ENCODE results near the gene NDUFS1. TPM values are rescaled to one million over a fixed set of nuclear protein-coding genes. Genes with fewer than 3 reads are reported as not detected.
"Not testable (repeated sequence)": the region's sequence is repeated elsewhere in the genome, so short reads cannot be mapped to it uniquely, and the experiment has no call there.

NDUFS1 gene
- total RNA-seq, 2 experiments from 2014 or later: 70.6 to 90.4 TPM

DNA sequence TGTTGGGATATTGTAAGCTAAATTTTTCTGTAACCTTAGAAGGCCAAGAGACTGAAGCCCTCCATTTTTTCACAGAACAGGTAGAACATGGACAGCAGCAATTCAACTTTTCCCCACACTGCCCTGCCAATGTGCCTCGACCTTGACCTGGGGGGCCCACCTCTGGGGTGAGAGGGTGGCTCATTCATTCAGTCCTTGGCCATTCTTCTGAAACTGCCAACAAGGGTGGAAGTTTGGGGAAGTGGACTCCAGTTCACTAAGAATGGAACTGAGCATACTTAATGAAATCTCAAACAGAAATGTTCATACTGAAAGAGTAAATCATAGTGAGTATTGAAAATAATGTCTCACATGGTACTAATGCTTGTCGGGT is 1.5 kb upstream of the NDUFS1 start:
- ATAC-seq (no peak), DNase-seq (no peak)
- Mint-ChIP-seq H3K4me3 (peak overlapping the region; percentile 97), H3K9me3 (ENCODE audit: low read depth) (no peaks in the 10 kb centered on the region), H3K36me3 (ENCODE audit: low read depth) (peaks cover 60% of the 10 kb centered on the region), H3K4me1 (peaks cover 44% of the 10 kb centered on the region), H3K27ac (peak overlapping the region; percentile 89), H3K27me3 (no peaks in the 10 kb centered on the region)
- intact Hi-C loops (cut with DNase I, micrococcal nuclease): loop anchor here (1.0 to 5.0 kb wide), 7 partner anchors 102 to 1464 kb away; partner anchors contain the start of genes ADAM23 (in 2 of the 2) and METTL21A (in 1 of the 2)
- CTCF ChIA-PET: interaction anchor here (1.4 to 1.9 kb wide), 2 partner anchors 72 to 110 kb away, joined by 5 to 7 read pairs; no protein-coding TSS in a partner anchor
- POLR2A ChIA-PET: interaction anchor here (0.6 to 2.3 kb wide), 4 partner anchors 42 to 200 kb away, joined by 3 to 7 read pairs (median 3); partner anchors contain the start of gene INO80D

GRCh38 chr2:206160125-206160806 is 1.0 kb upstream of the NDUFS1 start:
- H3K27me3 Mint-ChIP-seq: no peaks in the 10 kb centered on the region
- DNase-seq (peak; percentile 16), ATAC-seq (peak; percentile 40)
- H3K27ac Mint-ChIP-seq: peak overlapping the region; percentile 89
- H3K36me3 Mint-ChIP-seq (ENCODE audit: low read depth): peaks cover 58% of the 10 kb centered on the region
- H3K9me3 Mint-ChIP-seq (ENCODE audit: low read depth): no peaks in the 10 kb centered on the region
- ChIA-PET CTCF (interaction anchor here (1.4 to 1.9 kb wide), 2 partner anchors 72 to 110 kb away, joined by 5 to 7 read pairs; no protein-coding TSS in a partner anchor), POLR2A (interaction anchor here (0.6 to 2.3 kb wide), 6 partner anchors 41 to 605 kb away, joined by 3 to 7 read pairs (median 3); partner anchors contain the start of genes FASTKD2, INO80D and MDH1B)
- intact Hi-C loops (cut with DNase I, micrococcal nuclease): loop anchor here (1.0 to 5.0 kb wide), 7 partner anchors 102 to 1465 kb away; partner anchors contain the start of genes ADAM23 (in 2 of the 2) and METTL21A (in 1 of the 2)
- peak overlapping the region; percentile 97 for H3K4me3 Mint-ChIP-seq
- peaks cover 44% of the 10 kb centered on the region for H3K4me1 Mint-ChIP-seq

GRCh38 chr2:206158563-206159345 is 490 bp downstream of the NDUFS1 start:
- peaks cover 54% of the 10 kb centered on the region for H3K36me3 Mint-ChIP-seq (ENCODE audit: low read depth)

GRCh38 chr2:206157014-206157413 is 2.2 kb downstream of the NDUFS1 start:
- DNase-seq; ATAC-seq; H3K4me3 Mint-ChIP-seq; H3K9me3 Mint-ChIP-seq (ENCODE audit: low read depth); H3K27ac Mint-ChIP-seq; H3K27me3 Mint-ChIP-seq; POLR2A ChIA-PET; intact Hi-C loops (cut with DNase I, micrococcal nuclease): not testable (repeated sequence)
- Mint-ChIP-seq H3K4me1 (peaks cover 36% of the 10 kb centered on the region), H3K36me3 (ENCODE audit: low read depth) (peaks cover 40% of the 10 kb centered on the region)
- CTCF ChIA-PET: interaction anchor here (1.0 kb wide), 1 partner anchor 153 kb away, joined by 3 read pairs; no protein-coding TSS in a partner anchor

More at GRCh38 chr2:206158563-206159345, 490 bp downstream of the NDUFS1 start:
- peaks cover 53% of the 10 kb centered on the region for H3K4me1 Mint-ChIP-seq
- CTCF ChIA-PET: interaction anchor here (1.9 kb wide), 1 partner anchor 70 kb away, joined by 5 read pairs; no protein-coding TSS in a partner anchor
- POLR2A ChIA-PET: interaction anchor here (0.5 to 2.3 kb wide), 2 partner anchors 20 to 73 kb away, joined by 3 to 7 read pairs; partner anchors contain the start of gene INO80D
- H3K4me3 Mint-ChIP-seq: peak overlapping the region; percentile 97
- H3K9me3 Mint-ChIP-seq (ENCODE audit: low read depth): no peaks in the 10 kb centered on the region
- intact Hi-C loops (cut with DNase I, micrococcal nuclease): loop anchor here (1.0 to 2.0 kb wide), 8 partner anchors 72 to 1553 kb away; partner anchors contain the start of genes CCNYL1 (in 1 of the 2), CREB1 (in 1 of the 2), FASTKD2 (in 1 of the 2) and INO80D (in 1 of the 2)
- no peaks in the 10 kb centered on the region for H3K27me3 Mint-ChIP-seq
- DNase-seq: no peak
- H3K27ac Mint-ChIP-seq: peak overlapping the region; percentile 89
- no peak for ATAC-seq

DNA sequence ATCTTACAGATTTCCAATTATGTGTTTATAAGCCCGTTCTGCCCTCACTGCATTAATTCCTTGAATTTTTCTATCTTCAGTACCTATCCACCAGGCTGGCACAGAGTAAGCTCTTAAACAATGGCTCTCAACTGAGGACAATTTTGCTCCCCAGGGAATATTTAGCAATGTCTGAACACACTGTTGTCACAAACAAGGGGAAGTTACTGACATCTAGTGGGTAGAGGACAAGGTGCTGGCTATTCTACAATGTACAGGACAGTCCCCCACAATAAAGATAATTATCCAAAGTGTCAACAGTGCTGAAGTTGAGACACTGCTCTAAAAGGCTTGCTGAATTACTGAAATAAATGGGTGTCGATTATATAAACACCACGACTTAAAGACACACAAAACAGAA is 5.0 kb downstream of the NDUFS1 start:
- ATAC-seq: no peak
- POLR2A ChIA-PET: interaction anchor here (0.6 kb wide), 1 partner anchor 1325 kb away, joined by 3 read pairs; no protein-coding TSS in a partner anchor
- Mint-ChIP-seq H3K4me1 (peaks cover 31% of the 10 kb centered on the region), H3K36me3 (ENCODE audit: low read depth) (peaks cover 26% of the 10 kb centered on the region), H3K27me3 (no peaks in the 10 kb centered on the region), H3K4me3 (no peak overlapping the region), H3K9me3 (ENCODE audit: low read depth) (no peaks in the 10 kb centered on the region), H3K27ac (peak overlapping the region; percentile 13)
- intact Hi-C loops (cut with DNase I, micrococcal nuclease): no loop called here
- no peak for DNase-seq
- CTCF ChIA-PET: interaction anchor here (0.6 to 1.1 kb wide), 2 partner anchors 17 to 68 kb away, joined by 4 read pairs; partner anchors contain the start of gene INO80D

GRCh38 chr2:206150631-206151030 is 8.6 kb downstream of the NDUFS1 start:
- CTCF ChIA-PET: no interaction called here
- no peak overlapping the region for H3K27ac Mint-ChIP-seq
- H3K9me3 Mint-ChIP-seq (ENCODE audit: low read depth): no peaks in the 10 kb centered on the region
- POLR2A ChIA-PET: interaction anchor here (0.5 kb wide), 1 partner anchor 99 kb away, joined by 3 read pairs; no protein-coding TSS in a partner anchor
- no peak for ATAC-seq
- peaks cover 16% of the 10 kb centered on the region for H3K4me1 Mint-ChIP-seq
- H3K36me3 Mint-ChIP-seq (ENCODE audit: low read depth): peaks cover 32% of the 10 kb centered on the region
- H3K4me3 Mint-ChIP-seq: no peak overlapping the region
- intact Hi-C loops (cut with DNase I, micrococcal nuclease): no loop called here
- no peaks in the 10 kb centered on the region for H3K27me3 Mint-ChIP-seq
- DNase-seq: no peak

GRCh38 chr2:206150168-206150567 is 9.1 kb downstream of the NDUFS1 start:
- H3K36me3 Mint-ChIP-seq (ENCODE audit: low read depth): peaks cover 34% of the 10 kb centered on the region
- POLR2A ChIA-PET: interaction anchor here (0.5 kb wide), 1 partner anchor 100 kb away, joined by 3 read pairs; no protein-coding TSS in a partner anchor

DNA sequence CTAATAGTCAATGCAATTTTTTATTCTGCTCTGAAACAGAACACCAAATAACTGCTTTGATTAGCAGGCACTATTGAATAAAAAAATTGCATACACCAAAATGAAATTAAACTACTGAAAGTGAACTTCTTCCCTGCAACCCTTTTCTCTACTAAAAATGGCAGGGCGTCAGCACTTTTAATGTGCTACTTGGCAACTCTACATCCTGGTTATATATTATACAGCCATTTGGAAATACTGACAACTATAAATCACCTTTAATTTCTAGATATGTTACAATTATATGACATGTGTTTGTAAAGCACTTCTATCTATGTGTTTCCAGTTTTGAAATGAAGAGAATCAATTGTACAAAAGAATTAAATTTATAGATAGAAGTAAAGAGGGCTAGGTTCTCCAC is 9.9 kb downstream of the NDUFS1 start:
- DNase-seq (no peak), ATAC-seq (no peak)
- H3K4me1 Mint-ChIP-seq: peaks cover 12% of the 10 kb centered on the region
- CTCF ChIA-PET: no interaction called here
- no peaks in the 10 kb centered on the region for H3K9me3 Mint-ChIP-seq (ENCODE audit: low read depth)
- POLR2A ChIA-PET: no interaction called here
- no peaks in the 10 kb centered on the region for H3K27me3 Mint-ChIP-seq
- H3K36me3 Mint-ChIP-seq (ENCODE audit: low read depth): peaks cover 38% of the 10 kb centered on the region
- H3K27ac Mint-ChIP-seq: no peak overlapping the region
- intact Hi-C loops (cut with DNase I, micrococcal nuclease): no loop called here
- no peak overlapping the region for H3K4me3 Mint-ChIP-seq

More at GRCh38 chr2:206150168-206150567, 9.1 kb downstream of the NDUFS1 start:
- no peaks in the 10 kb centered on the region for H3K9me3 Mint-ChIP-seq (ENCODE audit: low read depth)
- no peak overlapping the region for H3K4me3 Mint-ChIP-seq
- peaks cover 16% of the 10 kb centered on the region for H3K4me1 Mint-ChIP-seq
- no peaks in the 10 kb centered on the region for H3K27me3 Mint-ChIP-seq
- DNase-seq (no peak), ATAC-seq (no peak)
- H3K27ac Mint-ChIP-seq: no peak overlapping the region
- CTCF ChIA-PET: no interaction called here
- intact Hi-C loops (cut with DNase I, micrococcal nuclease): no loop called here

DNA sequence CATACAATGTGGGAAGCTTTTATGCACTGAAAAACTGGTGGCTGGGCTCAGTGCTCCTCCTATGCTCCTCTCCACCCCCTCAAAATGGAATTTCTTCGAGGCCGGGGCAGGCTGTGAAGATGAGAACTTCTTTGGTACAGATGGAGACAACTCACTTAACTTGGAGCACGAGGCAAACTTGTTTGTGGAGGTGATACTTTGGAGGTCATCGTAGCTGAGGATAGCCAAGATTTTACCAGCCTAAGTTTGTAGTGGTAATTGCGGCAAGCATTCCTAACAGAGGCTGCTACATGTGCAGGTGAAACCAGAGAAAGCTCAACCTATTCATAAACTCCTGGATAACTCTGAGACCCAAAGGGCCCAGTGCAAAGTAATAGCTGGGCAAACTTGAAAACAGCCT is 13.6 kb downstream of the NDUFS1 start:
- Mint-ChIP-seq H3K27ac (no peak overlapping the region), H3K4me3 (no peak overlapping the region), H3K27me3 (no peaks in the 10 kb centered on the region), H3K36me3 (ENCODE audit: low read depth) (peaks cover 33% of the 10 kb centered on the region), H3K4me1 (peaks cover 2% of the 10 kb centered on the region), H3K9me3 (ENCODE audit: low read depth) (no peaks in the 10 kb centered on the region)
- ChIA-PET CTCF (interaction anchor here (1.5 kb wide), 1 partner anchor 62 kb away, joined by 3 read pairs; no protein-coding TSS in a partner anchor), POLR2A (no interaction called here)
- ATAC-seq (no peak), DNase-seq (no peak)
- intact Hi-C loops (cut with DNase I, micrococcal nuclease): no loop called here

DNA sequence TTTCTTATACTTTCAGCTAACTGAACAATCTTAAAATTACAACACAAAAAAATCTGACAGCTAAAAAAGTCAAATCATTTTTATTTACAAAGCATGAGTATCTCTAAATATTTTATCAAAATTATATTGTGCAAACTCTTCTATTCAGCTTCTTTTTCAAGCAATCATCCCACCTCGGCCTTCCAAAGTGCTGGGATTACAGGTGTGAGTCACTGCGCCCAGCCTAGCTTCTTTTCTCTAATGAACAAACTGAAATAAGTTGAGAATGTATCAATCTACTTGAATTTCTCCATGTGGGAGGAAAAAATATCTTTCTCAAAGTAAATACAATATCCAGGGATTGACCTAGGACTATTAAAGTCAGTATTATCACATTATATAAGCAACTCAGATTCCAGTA is 14.9 kb downstream of the NDUFS1 start:
- peaks cover 2% of the 10 kb centered on the region for H3K4me1 Mint-ChIP-seq
- ATAC-seq: no peak
- intact Hi-C loops (cut with DNase I, micrococcal nuclease): no loop called here
- peaks cover 34% of the 10 kb centered on the region for H3K36me3 Mint-ChIP-seq (ENCODE audit: low read depth)
- no peaks in the 10 kb centered on the region for H3K27me3 Mint-ChIP-seq
- CTCF ChIA-PET: interaction anchor here (0.9 kb wide), 1 partner anchor 31 kb away, joined by 3 read pairs; no protein-coding TSS in a partner anchor
- POLR2A ChIA-PET: no interaction called here
- H3K9me3 Mint-ChIP-seq (ENCODE audit: low read depth): no peaks in the 10 kb centered on the region
- no peak for DNase-seq
- no peak overlapping the region for H3K4me3 Mint-ChIP-seq
- H3K27ac Mint-ChIP-seq: no peak overlapping the region

DNA sequence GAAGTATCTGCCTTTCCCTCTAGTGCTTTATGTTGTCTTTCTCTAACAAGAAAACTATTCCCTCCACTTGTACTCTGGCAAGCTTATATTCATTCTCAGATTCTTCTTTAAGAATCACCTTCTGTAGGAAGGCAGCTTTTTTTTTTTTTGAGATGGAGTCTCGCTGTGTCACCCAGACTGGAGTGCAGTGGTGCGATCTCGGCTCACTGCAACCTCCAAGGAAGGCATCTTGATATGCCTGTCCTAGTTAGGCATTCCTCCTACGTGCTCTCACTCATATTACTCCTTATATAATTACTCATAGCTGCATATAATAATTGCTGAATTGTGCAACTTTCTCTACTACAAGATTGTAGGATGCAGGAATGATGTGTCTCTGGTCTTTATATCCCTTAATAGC is 15.8 kb downstream of the NDUFS1 start:
- Mint-ChIP-seq H3K27me3 (no peaks in the 10 kb centered on the region), H3K4me3 (no peak overlapping the region), H3K4me1 (peaks cover 2% of the 10 kb centered on the region), H3K9me3 (ENCODE audit: low read depth) (no peaks in the 10 kb centered on the region), H3K27ac (no peak overlapping the region), H3K36me3 (ENCODE audit: low read depth) (peaks cover 29% of the 10 kb centered on the region)
- no peak for ATAC-seq
- ChIA-PET POLR2A (no interaction called here), CTCF (no interaction called here)
- intact Hi-C loops (cut with DNase I, micrococcal nuclease): no loop called here
- no peak for DNase-seq

All from activated CD4-positive, alpha-beta T cell treated with anti-CD3 and anti-CD28 coated beads for 36 hours (primary cell).